Muscle of back (tissue), 11 donors: ENCODE data around the gene ADCY1. TPM values are rescaled to one million over a fixed set of nuclear protein-coding genes. Genes with fewer than 3 reads are reported as not detected.

ENCODE experiments used
- DNase-seq, 3 donors: peaks; one replicate each; pipeline versions ENCODE4 v3.0.0 to v3.0.0-alpha.2; 2013
- polyA plus RNA-seq, 10 donors: library from polyadenylated mRNA; unstranded; fragments of 120-200 nt; gene quantifications; one replicate each; pipeline ENCODE4 v1.2.1, GENCODE V29; 2013; ENCODE audit not compliant: insufficient read length in 10 of 10

ADCY1 gene
- polyA plus RNA-seq, 10 donors = 10.6 to 19.7 (median 14.7) TPM

DNA sequence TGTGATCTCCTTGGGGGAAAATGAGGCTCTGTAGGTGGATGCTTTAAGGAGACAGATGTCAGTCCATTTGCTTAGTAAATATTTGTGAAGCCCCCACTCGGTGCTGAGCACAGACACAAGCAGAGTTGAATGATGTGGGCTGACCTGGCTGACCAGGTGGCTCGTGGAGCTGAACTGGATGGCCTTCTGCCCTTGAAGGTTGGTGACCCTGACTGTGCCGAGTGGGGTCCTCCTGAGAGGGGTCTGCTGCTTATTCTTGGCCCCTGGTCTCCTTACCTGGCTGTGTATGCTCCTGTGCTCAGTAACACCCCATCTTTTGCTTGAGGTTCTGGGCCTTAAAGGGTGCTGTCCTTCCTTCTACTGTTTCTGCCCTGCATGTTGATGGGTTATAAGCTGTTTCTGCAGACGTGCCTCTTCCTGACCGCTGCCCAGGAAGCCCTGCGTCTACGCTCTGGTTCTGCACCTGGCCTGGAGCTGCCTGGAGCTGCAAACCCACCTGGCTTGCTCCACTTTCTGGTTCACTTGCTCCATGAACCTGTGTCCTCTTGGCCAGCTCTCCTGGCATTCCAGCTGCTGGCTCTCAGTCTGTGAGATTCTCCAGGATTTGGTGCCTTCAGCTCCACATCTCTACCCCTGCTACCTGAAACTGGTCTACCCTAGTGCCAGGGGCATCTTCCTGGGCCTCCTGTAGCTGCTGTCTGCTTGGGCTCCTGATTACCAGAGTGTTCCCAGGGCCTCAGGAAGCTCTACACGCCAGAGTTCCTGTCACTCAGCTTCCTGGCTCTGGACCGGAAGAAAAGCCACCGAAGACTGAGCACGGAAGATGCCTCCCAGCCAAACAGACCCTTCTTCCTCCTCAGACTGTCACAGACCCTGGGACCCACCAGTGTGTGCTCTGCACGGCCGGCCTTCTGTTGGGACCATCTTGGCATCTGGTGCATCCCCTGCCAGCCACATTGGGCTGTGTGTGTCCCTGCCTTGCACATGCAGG is 76.5 kb downstream of the ADCY1 start:
- DNase-seq = no peak

DNA sequence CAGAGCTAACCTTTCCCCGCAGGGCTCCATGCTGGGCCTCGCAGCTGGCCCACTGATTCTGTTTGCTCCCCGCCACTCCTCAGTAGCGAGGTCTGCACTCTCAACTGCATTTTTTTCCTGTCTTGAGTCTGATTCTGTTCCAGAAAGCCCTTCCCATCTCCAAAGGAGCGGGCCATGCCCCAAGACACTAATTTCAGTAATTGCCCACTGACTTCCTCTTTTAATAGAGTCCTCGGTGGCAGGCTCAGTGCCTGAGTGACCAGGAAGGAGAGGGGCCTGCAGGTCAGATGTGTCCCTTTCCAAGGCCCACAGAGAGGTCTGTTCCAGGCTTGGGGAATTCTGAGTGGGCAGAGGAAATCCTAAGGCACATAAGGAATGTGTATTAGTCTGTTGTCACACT is 77.4 kb downstream of the ADCY1 start:
- DNase-seq = no peak

DNA sequence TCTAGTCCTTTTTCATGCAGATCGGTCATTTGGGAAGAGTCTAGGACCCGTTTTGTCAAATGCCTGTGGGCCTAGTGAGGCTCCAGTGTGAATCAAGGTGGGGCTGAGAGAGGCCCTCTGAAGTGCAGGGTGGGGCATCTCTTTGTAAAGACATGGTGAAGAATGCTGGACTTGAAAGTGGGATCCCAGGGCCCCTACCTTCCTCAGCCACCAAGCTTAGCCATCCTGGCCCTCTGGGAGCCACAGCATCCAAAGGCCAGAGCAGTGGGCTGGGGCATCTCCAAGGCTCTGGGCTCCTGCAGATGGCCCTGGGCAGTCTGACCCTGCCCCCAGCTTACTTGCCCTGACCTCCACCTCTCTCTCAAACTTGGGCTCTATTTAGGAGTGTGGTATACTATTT is 78.5 kb downstream of the ADCY1 start:
- no peak for DNase-seq

DNA sequence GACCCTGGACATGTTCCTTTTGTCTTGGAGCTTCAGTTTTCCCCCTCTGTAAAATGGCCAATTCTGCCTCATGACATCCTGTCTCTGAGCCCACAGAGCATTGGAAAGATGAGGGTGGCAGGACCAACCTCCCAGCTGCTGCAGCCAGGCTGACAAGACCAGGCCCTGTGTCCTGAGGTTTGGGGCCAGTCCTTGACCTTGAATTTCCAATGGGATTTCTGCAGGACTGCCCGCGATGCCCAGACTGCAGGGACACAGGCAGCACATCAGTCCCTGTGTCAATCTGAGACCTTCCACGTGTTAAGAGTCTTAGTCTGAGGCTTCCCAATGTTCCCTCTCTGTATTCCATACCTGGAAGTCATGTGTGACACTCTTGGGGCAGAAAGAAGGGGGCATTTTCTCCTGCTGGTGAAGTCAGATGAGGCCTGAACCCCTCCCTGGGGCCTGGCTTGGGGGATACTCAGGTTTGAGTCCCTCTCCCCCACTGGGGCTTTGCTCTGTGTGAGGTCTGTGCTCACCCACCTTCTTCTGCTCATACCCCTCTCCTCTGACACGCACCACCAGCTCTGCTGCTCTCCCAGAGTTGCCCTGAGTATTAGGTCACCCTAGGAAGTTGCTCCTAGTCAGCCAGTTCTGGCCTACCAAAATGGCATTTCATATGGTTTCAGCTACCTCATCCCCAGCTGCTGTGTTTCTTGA is 79.2 kb downstream of the ADCY1 start:
- no peak for DNase-seq

DNA sequence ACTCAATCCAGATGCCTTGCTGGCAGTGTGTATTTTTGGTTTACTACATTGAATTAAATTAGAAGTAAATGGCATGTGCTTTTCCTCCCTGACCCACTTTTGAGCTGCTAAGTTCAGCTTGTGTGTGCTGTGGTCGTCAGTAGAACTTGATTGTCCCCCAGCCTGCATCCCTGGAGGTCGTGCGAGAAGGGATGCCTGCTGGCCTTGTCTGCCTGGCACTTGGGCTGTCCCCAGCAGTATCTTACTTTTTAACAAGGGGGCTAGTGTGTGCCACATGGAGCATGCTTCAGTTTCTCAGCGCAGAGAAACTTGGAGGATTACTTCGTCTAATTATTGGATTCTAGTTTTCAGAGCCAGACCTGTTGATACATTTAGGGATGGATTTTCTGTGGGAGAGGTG is 80.2 kb downstream of the ADCY1 start:
- DNase-seq = no peak

DNA sequence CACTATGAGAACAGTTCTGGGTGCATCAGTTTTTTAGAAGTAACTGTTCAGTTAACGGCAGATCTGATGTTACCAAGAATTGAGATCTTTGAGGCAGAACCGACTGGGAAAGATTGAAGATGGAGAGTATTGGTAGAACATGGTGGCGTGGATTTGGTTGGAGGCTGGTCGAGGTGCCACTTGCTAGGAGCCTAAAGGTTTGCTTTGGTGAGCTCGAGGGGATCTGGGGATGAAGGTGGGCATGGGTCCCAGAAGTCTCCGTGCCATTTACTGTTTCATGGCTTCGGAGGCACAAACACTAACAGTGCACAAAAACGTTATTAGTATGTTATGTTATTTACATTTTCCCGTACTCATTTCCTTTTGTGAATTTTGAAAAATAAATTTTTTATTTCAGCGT is 81.4 kb downstream of the ADCY1 start:
- DNase-seq = no peak

DNA sequence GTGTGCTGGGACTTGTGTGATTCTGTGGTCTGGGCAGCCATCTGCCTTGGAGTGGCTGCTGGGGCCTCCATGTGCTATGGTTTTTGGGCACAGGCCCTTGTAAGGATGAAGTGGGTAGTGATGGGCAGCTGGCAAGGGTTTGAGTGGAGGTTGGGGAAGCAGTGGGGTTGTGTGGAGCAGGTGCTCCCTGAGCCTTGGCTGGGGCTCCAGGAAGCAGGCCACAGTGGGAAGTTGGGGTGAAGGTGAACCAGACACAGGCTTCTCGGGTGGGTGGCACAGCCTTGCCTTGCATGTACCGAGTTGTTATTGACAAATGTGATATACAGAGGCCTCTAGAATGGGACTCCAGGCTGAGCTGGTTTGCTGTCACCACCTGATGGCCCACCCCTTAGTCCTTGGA is 82.3 kb downstream of the ADCY1 start:
- DNase-seq = no peak

DNA sequence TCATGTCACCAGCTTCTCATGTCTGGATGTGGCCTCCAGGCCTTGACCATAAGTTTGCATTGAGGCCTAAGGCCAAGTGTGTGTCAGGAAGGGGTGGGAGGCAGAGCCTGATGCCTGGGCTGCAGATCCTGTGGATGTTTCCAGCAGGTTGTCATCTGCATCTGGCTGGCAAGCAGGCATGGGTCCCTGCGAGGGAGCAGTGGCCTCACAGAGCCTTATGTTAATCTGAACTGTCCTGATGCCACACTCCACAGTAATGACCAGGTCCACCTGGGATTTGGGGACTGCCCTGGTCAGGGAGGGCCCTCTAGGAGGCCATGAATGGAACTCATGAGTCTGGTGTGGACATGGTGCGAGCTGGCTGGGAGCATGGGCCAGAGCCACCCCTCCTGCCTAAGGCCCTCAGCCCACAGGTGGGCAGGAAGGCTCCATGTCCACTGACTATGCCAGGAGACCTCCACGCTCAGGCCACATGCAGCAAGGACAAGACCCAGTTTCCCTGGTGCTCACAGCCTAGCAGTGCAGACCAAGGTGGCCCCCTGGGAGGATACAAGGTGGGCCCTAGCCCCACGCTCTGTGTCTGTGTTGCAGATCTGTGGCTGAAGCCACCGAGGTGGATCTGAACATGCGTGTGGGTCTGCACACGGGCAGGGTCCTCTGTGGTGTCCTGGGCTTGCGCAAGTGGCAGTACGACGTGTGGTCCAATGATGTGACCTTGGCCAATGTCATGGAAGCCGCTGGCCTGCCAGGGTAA is 83.1 kb downstream of the ADCY1 start:
- DNase-seq = no peak

DNA sequence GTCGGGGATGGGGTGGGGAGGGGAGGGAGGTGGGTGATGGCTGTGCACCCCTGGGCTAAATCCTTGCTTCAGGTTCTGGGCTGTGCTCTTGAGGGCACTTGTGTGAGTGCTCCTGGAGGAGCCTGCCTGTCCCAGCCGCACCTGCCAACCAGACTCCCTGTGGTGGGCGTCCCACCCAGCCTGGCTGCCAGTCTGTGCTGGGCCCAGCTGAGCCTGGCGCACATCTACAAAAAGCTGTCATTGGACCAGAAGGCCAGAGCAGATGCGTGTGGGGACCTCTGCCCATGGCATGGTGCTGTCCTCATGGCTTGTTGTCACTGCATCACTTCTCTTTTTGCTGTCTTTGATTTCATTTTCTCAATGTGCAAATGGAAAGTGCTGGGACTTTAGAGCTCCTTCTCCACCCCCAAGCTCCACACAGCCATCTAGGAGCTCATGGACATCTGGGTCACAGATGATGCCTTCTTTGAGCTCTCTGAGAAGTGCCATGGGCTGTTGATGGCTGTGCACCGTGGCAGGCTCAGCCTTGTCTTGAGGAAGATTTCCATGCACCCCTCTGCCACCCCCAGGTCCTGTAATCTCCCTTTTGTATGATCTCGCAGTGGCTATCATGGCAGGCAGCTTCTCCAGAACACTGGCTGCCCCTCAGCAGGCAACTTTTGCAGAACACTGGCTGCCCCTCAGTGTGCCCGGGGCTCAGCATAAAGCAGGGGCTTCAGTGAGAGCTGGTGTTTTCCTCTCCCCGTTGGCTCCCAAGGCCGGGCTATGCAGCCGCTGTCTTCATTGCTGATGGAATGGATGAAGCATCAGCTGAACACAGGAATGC is 83.9 kb downstream of the ADCY1 start:
- no peak for DNase-seq

DNA sequence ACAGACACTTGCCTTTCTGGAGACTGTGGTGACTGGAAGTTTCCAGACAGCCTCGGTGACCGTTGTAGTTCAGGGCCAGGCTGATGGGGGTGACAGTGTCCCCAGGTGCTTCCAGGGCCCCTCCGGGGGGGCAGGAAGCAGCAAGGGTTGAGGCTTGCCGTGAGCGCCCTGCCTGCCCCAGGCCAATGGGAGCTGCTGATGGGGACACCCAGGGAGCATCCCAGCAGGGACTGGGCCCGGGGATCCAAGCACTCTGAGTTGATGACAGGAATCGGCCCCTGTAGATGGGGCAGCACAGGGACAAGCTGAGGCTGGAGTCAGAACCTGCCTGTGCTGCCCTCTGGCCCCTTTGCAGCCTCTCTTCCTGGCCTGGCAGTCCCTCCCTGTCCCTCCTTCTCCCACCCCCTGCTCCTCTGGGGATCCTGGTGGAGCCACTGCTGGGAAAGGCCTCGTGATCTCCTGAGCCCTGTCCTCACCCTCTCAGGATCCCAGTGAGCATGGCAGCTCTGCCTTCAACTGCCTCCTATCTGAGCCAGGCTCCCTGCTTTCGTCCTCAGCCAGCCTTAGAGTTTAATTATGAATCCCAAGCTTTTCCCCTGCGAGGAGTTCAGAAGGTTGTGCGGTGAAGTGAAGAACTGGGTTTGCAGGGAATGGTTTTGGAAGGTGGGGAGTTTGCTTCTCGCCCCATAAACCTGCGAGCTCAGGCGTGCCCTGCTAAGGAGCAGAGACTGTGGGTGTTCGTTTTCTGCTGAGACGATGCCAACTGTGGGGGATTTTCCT is 84.7 kb downstream of the ADCY1 start:
- DNase-seq = no peak

DNA sequence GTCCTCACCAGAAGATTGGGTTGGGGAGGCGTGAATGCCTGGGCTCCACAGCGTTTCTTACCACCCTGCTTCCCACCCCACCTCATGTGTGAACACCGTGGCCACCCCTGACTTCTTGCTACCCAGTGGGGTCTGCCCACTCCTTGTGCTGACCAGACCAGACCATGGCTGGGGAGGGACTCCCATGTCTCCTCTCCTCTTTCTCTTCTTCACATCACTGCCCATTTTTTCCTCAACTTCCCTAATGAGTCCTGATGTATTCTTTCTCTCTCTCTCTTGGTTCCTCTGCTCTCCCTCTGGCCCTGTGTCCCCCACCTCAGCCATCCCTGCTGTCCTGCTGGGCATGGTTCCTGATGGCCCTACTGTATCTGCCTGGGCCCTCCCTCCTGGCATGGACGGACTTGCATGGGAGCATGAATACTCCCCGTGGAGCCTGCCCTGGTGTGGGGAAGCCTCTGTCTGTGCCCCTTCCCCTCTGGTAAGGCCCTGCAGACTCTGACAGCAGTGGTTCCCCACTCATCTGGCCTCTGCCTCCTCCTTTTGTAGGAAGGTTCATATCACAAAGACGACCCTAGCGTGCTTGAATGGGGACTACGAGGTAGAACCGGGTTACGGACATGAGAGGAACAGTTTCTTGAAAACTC is 85.5 kb downstream of the ADCY1 start:
- no peak for DNase-seq

DNA sequence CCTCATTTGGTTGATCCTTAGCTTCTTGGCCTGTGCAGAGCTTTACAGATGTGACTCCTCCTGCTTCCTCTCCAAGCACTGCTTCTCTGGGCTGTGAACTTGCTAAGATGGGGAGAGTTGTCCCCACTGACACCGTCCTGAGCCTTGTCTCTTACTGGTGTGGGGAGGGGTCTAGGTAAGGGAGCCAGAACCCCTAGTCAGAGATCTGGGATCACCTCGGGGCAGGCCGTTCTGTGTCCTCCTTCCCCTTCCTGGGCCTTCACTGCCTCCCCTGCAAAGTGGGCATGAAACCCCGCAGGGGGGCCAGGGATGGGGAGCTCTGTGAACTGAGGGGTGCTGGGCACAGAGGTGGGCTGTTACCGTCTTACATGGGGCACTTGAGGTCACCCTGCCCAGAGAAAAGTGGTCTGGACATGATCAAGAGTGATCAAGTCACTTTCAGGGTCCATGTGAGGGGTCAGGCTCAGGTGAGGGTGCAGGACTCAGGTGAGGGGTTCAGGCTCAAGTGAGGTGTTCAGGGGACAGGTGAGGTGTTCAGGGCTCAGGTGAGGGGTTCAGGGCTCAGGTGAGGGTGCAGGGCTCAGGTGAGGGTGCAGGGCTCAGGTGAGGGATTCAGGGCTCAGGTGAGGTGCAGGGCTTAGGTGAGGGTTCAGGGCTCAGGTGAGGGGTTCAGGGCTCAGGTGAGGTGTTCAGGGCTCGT is 86.2 kb downstream of the ADCY1 start:
- DNase-seq = no peak

DNA sequence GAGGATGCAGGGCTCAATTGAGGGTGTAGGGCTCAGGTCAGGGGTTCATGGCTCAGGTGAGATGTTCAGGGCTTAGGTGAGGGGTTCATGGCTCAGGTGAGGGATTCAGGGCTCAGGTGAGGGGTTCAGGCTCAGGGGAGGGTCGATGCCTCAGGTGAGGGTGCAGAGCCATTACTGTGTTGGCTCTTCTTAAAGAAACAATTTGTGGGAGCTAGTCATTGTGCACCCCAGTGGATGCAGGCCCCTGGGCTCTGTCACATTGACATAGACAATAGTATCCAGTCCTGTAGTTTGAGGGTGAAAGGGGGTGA is 86.7 kb downstream of the ADCY1 start:
- no peak for DNase-seq

DNA sequence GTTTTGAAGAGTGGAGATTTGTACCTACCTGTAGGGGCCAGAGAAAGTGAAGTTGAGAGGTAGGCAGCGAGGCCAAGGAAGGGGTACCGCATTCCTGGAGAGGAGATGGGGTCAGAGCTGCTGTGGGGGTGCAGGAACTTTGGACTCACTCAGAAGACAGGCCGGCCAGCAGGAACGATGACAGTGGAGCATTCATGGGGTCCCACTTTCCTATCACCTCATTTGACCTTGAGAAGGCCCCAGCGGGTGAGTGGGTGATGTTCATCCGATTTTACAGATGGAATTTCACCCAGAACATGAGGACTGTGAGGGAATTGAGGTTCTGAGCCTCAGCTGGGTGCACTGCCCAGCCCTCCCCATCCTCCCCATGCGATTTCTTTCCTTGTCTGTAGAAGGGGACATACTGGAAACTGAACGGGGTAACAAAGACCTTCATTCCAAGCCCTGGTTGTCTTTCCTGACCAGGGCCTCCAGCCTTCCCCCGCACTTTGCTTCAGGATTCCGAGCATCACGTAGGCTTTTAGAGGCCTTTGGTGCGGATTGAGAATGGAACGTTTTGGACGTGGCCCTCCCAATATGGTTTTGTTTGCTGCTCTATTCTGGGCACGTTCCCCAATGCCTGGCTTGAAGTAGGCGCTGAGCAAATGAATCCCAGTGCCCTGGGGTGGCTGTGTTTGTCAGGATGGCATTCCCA is 87.3 kb downstream of the ADCY1 start:
- DNase-seq = no peak

DNA sequence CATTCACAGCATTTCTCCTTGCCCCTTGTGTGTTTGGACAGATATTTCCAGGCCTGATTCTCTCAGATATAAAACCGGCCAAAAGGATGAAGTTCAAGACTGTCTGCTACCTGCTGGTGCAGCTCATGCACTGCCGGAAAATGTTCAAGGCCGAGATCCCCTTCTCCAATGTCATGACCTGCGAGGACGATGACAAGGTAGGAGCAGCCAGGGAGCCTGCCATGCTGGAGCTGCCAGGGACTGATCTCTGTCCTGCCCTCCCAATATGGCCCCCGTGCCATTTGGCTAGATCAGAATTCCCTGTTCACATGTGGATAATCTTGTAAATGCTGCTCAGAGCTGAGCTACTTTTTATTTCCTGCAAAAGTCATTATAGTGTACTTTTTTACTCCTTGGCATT is 87.8 kb downstream of the ADCY1 start:
- DNase-seq = no peak

DNA sequence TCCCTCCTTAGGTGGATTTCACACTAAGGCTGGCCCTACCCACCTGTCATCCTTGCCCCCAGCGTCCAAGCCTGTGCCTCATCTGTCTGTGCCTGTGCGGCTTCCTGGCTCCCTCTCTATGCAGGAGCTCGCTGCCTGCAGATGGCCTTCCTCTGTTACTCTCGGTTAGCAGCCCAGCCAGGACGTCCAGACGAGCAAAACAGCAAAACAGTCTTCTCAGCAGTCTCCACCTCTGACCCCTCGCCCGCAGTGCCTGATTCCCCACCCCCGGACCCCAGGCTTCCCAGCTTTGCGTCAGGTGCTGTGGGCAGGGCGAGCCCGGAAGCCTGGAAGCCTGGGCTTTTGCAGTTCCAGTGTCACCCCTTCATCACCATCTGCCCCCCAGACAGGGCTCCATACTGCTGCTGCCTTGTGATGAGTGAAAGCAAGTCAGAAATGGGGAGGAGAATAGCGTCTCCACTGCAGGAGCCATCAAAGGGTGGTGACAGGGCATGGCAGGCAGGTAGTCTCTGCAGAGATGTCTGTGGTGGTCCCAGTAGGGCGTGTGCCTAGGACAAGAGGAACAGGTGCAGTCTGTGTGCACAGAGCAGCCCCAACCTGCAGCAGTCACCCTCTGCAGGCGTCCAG is 88.5 kb downstream of the ADCY1 start:
- DNase-seq = no peak

DNA sequence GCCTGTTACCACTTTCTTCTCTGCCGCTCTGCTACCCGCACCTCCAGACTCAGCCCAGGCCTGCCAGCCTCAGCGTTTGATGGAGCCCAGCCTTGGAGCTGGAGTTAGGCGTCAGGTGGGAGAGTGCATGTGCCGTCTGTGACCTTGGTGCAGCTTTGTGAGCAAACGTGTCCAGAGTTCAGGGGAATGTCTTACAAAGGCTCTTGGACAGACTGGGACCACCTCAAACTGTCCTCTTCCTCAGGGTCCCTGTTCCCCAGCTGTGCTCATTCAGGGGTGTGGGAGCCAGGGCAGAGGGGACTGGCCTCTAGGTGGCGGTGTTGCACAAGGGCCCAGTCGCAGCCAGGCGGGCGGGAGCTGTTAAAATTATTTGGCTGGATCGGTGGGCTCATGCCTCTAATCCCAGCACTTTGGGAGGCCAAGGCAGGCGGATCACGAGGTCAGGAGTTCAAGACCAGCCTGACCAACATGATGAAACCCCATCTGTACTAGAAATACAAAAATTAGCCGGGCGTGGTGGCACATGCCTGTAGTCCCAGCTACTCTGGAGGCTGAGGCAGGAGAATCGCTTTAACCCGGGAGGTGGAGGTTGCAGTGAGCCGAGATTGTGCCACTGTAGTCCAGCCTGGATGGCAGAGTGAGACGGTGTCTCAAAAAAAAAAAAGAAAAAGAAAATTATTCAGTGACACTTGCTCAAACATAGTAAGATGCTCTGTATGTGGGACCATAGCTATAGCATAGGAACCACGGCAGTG is 89.2 kb downstream of the ADCY1 start:
- DNase-seq = no peak
